T-helper 2 cell treated with Interferon-gamma antibody and Interleukin-4, amounts not matched to agents 100 ng/mL and 5 ng/mL, for 36 hours (primary cell): ENCODE data around the gene FARP1. TPM values are rescaled to one million over a fixed set of nuclear protein-coding genes. Genes with fewer than 3 reads are reported as not detected.
"Not testable (repeated sequence)": the region's sequence is repeated elsewhere in the genome, so short reads cannot be mapped to it uniquely, and the experiment has no call there.

Source experiments
- intact Hi-C: fragments of 100-400 bp; cut with micrococcal nuclease; formaldehyde crosslinking; loops from one replicate; pipeline ENCODE4 v1.15.1; 2023
- total RNA-seq: library from RNA; stranded (reverse); gene quantifications from 2 replicates; pipeline ENCODE4 v1.2.3, GENCODE V29; 2022

The FARP1 gene
- total RNA-seq, 1 donor from 2014 or later, result 0.57 TPM

- intact Hi-C loops, result no loop called here
Observed at GRCh38 chr13:98223741-98224140, 80.8 kb downstream of the FARP1 start.

DNA sequence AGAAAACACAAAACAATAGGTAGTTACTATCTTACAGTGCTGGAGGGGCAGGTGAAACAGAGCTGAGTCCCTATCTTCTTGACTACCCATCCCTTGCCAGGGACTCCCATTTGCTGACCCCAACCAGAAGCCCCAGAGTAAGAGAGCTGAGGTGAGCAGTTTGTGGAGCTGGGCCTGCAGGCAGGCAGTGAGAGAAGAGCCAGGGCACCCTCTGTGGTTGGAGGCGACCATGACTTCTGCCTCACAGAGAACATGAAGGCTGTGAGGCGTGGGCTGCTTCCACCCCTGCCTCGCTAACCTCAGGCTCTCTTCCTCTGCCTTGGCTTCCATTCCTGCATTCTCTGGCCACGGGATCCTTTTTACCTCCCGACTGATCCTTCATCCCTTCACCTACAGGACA lies 81.7 kb downstream of the FARP1 start:
- intact Hi-C loops, result no loop called here

GRCh38 chr13:98225036-98225940 lies 82.4 kb downstream of the FARP1 start:
- intact Hi-C loops, result no loop called here

DNA sequence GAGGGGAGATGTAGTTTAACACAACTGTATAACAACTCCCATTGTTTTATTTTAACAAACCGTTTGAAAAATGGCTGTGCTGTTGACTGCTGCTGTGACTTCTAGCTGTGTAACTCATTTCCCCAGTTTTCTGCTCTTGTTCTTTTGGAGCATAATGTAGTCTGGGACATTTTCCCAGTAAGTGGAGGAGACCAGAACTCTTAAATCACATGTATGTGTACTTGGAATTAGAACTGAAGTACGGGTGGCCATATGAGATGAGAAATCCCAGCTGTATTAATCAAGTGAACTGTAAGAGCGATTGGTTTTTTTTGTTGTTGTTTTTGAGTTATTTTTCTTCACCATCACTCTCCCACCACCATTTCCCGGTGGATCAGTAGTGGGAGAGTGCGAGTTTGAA lies 83.6 kb downstream of the FARP1 start:
- intact Hi-C loops, result no loop called here

- intact Hi-C loops, result no loop called here
Observed at GRCh38 chr13:98228661-98229341, 85.9 kb downstream of the FARP1 start.

- intact Hi-C loops, result not testable (repeated sequence)
Observed at GRCh38 chr13:98230762-98231161, 87.9 kb downstream of the FARP1 start.

DNA sequence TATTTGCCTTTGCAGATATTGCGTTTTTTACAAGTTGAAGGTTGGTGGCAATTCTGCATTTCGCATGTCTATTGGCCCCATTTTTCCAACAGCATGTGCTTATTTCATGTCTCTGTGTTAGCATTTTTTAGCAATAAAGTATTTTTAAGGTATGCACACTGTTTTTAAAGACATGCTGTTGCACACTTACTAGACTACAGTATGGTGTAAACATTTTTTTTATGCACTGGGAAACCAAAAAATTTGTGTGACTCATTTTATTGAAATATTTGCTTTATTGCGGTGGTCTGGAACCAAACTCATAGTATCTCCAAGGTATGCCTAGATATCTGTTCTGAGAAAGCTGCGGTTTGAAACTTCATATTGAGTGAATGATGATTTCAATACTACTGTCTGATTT lies 89.6 kb downstream of the FARP1 start:
- intact Hi-C loops, result no loop called here

GRCh38 chr13:98233127-98233526 lies 90.2 kb downstream of the FARP1 start:
- intact Hi-C loops, result no loop called here

DNA sequence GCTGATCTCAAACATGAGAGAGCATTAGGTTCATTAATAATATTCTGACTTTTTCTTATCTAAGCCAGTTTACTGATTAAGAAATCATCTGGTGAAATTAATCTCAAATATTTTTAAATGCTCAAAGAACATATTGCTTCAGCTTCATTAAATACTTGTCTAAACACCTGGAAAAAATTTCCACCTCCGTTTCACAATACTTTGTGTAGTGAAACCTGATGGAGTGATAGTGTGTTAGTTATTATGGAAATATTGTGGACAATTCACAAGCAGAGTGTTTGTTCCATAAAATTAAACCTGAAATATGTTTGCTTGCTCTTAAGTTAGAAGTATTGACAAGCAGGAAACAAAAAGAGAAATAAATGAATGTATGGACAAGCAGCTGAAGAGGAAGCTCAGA lies 91.5 kb downstream of the FARP1 start:
- intact Hi-C loops, result no loop called here

DNA sequence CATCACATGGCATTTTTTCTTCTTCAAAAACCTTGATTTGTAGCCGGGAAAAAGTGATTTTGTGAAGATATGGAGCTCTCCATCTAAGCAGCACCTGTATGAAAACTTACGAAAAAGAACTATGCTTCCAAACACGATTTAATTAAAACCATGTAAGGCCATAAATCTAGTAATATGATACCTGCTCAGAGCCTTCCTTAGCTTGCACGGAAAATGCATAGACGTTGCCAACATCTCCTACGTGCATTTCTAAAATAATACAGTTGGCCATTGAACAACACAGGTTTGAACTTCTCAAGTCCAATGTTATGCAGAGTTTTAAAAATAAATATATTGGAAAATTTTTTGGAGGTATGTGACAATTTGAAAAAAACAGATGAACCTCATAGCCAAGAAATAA lies 93.3 kb downstream of the FARP1 start:
- intact Hi-C loops, result no loop called here

GRCh38 chr13:98237331-98237730 lies 94.4 kb downstream of the FARP1 start:
- intact Hi-C loops, result no loop called here

DNA sequence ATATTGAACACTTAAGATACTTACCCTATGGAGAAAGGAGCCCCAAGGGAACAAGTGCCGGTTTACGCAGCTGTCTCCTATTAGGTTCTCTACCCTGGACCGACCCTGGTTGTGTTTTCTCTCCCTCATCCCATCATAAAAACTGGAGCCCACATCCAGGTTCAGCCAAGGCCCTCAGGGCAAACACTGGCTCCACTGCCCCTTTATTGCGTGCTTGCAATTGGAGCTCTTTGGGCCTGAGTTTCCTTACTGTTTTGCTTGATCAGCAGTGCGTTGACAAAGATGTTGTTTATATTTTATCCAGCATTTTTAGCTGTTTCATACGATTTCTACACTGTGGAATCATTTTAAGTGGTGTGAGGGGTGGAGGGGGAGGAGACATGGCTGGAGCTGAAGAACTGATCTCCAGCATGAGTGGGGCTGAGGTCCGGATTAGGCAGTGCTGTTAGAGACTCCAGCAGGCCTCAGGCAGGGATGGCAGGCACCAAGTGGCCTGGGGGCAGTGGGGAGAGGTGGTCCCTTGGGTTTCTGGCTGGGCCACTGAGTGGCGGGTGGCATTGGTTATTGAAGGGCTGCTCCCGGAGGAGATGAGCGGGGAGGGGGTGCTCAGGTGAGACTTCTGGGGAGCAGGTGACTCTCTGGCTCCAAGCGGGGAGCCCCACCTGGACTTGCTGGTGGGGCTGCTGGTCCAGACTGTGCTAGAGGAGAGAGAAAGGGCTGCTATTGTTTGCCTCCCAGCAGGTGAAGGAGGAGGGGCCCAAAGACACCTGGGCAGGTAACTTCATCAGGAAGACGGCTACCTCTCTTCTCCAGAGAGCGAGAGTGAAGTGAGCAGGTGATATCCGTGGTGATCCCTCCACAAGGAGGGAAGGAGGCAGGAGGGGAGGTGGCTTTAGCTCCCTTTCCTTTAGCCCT lies 96.5 kb downstream of the FARP1 start:
- intact Hi-C loops, result no loop called here

GRCh38 chr13:98240135-98240534 lies 97.2 kb downstream of the FARP1 start:
- intact Hi-C loops, result no loop called here

- intact Hi-C loops, result no loop called here
Observed at GRCh38 chr13:98240974-98241373, 98.1 kb downstream of the FARP1 start.

DNA sequence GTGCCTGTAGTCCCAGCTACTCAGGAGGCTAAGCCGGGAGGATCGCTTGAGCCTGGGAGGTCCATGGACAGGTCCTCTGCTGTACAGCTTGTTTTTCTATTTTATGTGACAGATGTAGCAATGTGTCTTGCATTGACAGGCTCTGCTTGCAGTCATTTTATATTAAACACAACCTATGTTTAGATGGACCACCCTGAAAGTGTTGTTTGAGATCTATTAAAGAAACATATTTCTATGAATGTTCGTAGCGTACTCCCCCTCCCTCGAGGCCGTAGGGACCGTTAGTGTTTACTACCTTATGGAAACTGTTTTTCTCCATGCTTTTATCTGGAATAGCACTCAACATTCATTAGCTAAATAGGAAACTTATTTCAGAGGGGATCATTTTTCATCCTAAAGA lies 99.1 kb downstream of the FARP1 start:
- intact Hi-C loops, result no loop called here

DNA sequence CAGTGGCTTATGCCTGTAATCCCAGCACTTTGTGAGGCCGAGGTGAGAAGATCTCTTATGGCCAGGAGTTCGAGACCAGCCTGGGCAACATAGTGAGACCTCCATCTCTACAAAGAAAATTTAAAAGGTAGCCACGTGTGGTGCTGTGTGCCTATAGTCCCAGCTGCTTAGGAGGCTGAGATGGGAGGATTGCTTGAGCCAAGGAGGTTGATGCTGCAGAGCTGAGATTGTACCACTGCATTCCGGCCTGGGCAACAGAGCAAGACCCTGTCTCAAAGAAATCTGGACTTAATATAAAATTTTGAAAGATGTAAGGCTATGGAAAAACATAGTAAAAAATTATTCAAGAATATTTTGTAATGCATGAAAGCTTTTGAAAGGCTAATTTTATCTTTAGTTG lies 99.5 kb downstream of the FARP1 start:
- intact Hi-C loops, result no loop called here

DNA sequence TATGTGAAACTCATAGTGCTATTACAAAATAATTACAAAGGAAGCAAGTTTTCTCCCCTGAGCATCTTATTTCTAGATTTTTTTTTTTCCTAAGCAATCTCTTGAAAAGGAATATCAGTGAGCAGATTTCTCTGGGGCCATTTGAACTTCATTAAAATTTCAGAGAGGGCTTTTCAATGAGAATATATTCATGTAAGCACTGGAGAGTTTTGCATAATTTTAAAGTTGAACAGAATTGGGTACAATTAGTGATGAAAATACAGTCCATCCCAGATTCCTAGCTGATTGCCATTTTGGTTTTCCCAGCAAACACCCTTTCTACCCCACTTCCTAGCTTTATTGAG lies 101.0 kb downstream of the FARP1 start:
- intact Hi-C loops, result no loop called here

DNA sequence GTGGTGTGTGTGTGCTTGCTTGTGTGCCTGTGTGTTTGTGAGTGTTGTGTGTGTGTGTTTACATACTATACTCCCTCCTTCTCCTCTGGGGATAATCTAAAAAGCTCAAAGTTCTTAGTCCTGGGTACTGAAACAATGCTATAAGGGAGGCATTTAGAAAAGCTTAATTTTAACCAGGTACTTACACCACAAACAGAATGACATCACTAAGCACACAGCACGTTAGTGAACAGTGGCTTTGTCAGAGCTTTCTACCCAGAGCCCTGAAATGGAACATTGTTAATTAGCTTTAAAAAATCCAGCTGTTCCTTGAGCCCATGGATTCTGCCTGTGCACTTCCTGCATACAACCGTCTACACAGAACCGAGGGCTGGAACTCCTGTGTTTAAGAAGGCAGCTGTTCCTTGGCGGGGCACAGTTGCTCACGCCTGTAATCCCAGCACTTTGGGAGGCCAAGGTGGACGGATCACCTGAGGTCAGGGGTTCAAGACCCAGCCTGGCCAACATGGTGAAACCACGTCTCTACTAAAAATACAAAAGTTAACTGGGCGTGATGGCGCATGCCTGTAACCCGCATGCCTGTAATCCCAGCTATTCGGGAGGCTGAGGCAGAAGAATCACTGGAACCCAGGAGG lies 103.8 kb downstream of the FARP1 start:
- intact Hi-C loops, result no loop called here

DNA sequence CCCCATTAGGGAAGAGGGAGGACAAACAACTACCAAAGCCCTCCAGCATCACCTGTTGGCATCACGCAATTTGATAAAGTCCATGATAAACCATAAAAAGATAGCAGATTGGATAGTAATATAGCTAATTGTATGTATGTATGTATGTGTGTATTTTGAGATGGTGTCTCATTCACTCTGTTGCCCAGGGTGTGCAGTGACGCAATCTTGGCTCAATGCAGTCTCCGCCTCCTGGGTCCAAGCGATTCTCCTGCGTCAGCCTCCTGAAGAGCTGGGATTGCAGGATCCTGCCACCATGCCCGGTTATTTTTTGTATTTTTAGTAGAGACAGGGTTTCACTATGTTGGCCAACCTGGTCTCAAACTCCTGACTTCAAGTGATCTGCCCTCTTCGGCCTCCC lies 108.8 kb downstream of the FARP1 start:
- intact Hi-C loops, result no loop called here

GRCh38 chr13:98252931-98253470 lies 110.1 kb downstream of the FARP1 start:
- intact Hi-C loops, result no loop called here

DNA sequence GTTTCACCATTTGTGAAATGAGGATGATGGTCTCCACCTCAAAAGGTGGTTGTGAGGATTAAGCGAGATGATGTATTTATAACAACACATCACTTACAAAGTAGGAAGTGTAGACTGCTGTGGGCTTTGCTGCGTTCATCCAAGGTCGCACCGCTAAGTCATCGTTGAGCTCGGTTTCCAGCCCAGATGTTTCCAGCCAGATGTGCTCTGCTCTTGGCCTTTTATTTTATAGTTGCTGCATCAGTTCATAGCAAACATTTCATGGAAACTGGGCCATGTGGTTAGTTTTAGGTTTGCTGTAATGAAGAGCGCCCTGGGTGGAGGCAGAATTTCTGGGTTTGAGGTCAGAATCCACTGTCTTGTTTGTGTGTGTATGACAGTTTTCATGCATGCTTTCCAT lies 110.6 kb downstream of the FARP1 start:
- intact Hi-C loops, result no loop called here
